ENCODE measurements around the gene SOS2.

- peak in 1 of 5 experiments; percentile 18 for TF ChIP-seq CTCF (IDR thresholded peaks at IDR 0.05)
- TF ChIP-seq POLR2A (IDR thresholded peaks at IDR 0.05): no peak
- TF ChIP-seq POLR2AphosphoS5 (IDR thresholded peaks at IDR 0.05): no peak
- no peak for TF ChIP-seq EP300 (IDR thresholded peaks at IDR 0.05; ENCODE audit: low read depth)
Observed at GRCh38 chr14:50232276-50232642, 881 bp upstream of the SOS2 start.
